DMS 273 (cell line): ENCODE measurements around the gene POLRMT.
"Not testable (repeated sequence)": the region's sequence is repeated elsewhere in the genome, so short reads cannot be mapped to it uniquely, and the experiment has no call there.

Experiments
- DNase-seq: peaks from one replicate; lab custom pipeline; 2025; ENCODE audit not compliant: unreplicated experiment; lab: John Stamatoyannopoulos, UW

POLRMT gene

GRCh38 chr19:595326-596262 is 37.7 kb downstream of the POLRMT start:
- DNase-seq = no peak

DNA sequence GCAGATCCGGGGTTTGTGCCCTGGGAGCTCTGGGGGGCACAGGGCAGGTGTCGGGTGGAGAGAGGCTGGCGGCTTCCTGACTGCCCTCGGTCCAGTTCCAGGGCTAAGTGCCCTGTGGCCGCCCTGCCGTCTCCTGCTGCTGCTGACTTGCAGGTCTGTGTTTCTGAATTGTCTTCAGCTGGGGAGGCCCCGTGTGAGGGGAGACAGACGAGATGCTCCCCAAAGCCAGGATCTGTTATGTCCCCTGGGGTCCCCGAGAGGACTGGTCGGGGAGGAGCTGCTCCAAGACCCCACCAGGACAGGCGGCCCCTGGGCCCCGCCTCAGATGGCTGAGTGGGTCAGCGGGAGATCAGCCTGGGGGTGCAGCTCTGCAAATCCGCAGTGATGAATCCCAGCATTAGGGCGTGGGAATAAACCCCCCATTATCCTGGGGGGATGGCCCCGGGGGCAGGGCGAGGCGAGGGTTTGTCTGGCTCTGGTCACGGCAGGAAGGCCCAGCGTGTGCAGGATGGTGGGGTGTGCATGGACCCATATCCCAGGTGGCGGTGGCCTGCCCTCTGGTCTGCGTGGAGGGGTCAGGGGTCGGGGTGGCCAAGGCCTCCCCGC is 39.0 kb downstream of the POLRMT start:
- DNase-seq = no peak

DNA sequence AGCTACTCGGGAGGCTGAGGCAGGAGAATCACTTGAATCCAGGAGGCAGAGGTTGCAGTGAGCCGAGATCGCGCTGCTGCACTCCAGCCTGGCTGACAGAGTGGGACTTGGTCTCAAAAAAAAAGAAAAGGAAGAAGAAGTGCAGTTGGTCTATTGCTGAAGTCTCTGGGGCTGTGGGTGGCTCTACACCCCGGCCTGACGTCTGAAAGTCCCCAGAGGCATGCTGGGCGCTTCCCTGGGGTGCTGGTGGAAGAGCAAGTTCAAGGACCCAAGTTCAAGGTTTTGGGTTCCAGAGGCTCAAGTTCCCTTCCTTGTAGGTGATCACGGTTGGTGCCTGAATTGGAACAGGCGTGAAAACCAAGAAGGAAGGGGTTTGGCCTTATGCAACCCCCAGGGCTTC is 39.8 kb downstream of the POLRMT start:
- DNase-seq = no peak

DNA sequence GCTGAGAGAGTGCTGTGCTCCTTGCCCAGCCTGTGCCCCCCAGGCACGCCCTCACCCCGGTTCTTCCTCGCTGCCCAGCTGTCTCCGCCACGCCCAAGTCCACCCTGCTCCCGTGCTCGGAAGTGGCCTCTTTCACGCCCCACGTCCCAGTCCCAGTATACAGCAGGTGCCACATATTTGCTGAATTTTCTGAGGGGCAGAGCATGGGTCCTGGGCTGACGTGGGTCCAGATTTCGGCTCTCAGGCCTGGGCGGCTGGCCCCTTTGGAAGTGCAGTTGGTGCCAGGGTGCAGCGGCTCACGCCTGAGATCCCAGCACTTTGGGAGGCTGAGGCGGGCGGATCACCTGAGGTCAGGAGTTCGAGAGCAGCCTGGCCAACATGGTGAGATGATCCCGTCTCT is 40.3 kb downstream of the POLRMT start:
- DNase-seq = no peak

GRCh38 chr19:592101-592500 is 41.2 kb downstream of the POLRMT start:
- DNase-seq = no peak

DNA sequence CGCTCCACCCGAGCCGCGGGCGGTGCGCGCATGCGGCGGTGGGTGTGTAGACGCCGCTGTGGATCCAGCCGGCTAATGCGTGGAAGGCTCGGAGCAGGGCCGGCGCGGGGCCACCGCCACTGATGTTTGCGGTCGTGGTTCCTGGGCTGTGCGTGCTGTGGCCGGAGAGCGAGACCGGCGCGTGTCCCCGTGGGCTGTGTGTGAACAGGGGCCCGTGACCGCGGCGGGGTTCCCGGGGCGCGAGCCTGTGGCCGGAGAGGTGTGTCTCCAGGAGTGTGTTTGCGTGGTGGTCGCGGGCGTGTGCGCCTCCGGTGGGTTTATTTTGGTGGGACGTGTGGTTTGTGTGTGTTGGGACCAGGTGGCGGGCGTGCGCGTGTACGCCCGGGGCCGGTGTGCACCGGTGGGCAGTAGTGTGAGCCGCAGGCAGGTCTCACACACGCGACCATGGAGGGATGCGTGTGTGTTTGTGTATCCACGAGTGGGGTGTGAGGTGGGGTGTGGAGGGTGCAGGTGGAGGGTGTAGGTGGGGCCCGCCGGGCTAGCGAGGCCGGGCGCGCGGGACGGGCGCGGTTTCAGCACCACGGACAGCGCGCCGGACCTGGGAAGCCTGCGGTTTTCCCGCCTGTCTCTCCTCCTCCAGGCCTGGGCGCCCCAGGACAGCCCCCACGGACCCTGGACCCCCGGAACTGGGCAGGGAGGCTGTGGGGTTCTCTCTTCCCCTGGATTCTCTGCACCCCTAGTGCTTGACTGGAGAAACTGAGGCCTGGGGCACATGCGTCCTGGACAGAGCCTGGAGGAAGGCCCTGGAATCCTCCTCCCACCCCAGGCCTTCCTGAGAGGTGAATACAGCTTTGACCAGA is 42.0 kb downstream of the POLRMT start:
- DNase-seq = no peak

GRCh38 chr19:590750-591098 is 42.6 kb downstream of the POLRMT start:
- DNase-seq = no peak

- peak; percentile 81 for DNase-seq
These were observed 43.0 kb downstream of the POLRMT start for GRCh38 chr19:590396-590745.

GRCh38 chr19:589693-590395 is 43.5 kb downstream of the POLRMT start, which contains the start of gene HCN2:
Gene HCN2 (plus strand): TSS chr19:589881. CDS start chr19:589946, 65 bp downstream.
- DNase-seq = peak; percentile 55

GRCh38 chr19:588741-589692 is 44.3 kb downstream of the POLRMT start:
- peak; percentile 77 for DNase-seq

DNA sequence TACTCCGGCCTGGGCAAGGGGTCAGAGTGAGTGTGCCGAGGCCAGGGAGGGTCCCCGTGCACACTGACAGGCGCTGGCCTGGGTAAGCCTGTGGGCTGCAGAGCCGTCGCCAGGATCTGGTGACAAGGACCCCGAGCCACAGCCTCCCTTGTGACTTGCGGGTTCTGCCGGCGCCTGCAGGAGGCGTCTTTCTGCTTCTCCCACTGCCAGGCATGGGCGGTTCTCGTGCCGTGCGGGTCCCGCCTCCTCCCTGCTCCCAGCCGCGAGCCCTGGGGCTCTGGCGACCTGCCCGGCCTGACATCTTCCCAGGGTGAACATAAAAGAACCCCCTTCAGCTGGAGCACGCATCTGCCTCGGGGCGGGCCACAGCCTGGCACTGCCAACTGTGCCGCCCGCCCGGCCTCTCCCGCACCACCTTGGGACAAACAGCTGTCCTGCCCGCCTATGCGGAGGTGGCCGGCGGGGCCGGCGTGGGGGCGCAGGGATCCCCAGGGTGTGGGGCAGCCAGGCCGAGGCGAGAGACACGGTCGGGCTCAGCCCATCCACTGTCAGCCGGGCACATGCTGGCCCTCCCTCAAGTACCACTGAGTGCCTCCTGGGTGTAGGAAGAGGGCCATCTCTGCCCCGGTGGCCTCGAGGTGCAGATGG is 45.1 kb downstream of the POLRMT start:
- DNase-seq = peak; percentile 99

DNA sequence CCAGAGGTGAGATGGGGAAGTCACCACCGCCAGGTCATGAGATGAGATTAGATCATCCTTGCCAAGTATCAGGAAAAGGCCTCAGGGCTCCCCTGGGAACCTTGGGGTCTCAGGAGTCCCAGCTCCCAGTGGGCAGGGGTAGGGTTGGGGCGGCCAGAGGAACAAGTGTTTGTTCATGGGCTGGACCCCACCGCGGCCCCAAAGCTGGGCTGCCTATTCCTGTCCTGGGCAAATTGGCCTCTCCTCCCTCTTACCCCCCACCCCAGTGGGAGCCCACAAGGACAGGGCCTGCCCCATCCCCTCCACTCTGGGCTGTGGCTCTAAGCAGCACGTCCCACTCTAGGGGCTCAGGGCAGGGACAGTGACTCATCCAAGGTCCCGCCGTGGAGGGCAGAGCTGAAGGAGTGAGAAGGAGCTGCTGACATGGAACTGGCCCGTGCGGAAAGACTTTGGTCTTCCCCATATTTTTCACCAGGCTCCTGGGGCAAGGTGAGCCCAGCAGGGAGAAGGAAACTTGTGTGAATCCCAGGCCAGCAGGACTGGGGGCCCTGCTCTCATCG is 47.7 kb downstream of the POLRMT start:
- DNase-seq = no peak

DNA sequence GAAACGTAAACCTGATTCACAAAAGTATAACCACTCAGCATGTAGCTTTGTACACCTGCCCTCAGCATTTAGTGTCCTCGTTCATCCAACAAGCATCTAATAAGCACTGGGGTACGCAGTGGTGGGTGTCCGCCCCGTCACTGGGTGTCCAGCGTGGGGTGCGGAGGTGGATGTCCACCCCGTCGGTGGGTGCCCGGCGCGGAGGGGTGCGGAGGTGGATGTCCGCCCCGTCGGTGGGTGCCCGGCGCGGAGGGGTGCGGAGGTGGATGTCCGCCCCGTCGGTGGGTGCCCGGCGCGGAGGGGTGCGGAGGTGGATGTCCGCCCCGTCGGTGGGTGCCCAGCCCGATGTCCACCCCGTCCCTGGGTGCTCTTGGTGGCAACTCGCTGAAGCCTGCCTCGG is 48.2 kb downstream of the POLRMT start:
- DNase-seq = not testable (repeated sequence)

DNA sequence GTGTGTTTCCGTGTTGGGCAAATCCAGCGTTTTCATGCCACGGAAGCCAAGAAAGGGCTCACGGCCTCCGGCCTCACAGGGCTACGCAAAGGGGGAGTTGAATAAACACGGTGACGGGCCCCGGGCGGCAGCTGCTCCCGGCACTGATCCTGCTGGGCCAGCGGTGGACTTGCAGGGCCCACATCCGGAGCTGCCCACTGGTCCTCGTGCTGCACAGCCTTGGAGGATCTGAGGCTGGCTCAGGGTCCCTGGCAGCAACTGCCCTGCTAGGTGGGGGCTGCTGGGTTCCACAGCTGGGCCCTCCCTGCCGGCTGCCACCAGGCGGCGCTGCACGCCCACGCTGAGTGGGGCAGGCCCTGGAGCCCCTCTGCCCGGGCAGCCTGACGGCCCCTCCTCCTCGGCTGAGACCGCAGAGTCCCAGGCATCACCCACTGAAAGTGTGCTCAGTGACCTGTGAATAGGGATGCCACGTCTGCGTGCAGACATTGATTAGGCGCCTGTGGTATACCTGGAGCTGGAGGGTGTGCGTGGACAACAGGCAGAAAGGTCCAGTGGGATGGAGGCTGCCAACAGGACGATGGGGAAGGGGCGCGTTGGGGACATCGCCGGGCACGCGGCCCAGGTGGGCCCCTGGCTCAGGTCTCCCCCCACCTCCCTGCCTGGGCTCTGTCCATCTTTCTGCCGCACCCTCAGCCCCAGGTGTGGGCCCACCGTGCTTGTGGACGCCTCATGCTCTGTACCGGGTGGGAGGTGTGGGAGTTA is 48.9 kb downstream of the POLRMT start:
- DNase-seq = peak; percentile 87

DNA sequence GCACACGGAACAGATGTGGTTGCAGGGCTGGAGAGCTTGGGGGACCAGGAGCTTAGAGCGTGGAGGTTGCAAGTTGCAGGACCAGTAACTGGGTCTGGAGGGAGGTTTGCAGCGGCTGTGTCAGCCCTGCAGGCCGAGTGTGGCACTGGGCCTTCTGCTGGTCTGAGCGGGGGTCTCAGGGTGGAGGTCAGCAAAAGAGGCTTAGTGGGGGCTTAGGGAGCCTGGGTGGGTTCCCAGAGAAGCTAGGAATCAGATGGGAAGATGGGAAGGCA is 49.4 kb downstream of the POLRMT start:
- peak; percentile 62 for DNase-seq

DNA sequence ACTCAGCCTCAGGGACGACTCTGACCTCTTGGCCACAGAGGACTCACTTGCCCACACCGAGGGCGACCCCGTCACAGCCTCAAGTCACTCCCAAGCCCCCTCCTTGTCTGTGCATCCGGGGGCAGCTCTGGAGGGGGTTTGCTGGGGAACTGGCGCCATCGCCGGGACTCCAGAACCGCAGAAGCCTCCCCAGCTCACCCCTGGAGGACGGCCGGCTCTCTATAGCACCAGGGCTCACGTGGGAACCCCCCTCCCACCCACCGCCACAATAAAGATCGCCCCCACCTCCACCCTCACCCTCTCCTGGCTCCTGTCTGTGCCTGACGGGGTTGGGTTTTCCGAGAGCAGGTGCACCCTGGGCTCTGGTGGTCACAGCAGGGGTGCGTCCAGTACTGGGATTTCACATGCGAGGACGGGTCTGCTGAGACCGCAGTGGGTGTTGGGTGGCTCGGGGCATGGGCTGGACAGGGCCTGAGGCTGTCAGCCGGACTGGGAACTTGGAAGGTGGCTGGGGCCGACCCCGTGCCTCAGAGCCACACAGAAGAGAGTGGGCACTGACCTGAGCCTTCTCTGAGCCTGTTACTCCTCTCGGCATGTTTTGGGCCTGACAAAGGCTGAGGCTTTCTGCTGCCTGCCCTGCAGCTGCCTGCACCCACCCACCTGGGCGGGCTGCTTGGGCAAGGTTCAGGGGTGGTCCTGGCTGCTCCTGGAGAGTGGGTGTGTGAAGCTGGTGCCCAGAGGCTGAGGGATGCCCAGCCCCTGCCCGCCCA is 50.0 kb downstream of the POLRMT start:
- DNase-seq = no peak

DNA sequence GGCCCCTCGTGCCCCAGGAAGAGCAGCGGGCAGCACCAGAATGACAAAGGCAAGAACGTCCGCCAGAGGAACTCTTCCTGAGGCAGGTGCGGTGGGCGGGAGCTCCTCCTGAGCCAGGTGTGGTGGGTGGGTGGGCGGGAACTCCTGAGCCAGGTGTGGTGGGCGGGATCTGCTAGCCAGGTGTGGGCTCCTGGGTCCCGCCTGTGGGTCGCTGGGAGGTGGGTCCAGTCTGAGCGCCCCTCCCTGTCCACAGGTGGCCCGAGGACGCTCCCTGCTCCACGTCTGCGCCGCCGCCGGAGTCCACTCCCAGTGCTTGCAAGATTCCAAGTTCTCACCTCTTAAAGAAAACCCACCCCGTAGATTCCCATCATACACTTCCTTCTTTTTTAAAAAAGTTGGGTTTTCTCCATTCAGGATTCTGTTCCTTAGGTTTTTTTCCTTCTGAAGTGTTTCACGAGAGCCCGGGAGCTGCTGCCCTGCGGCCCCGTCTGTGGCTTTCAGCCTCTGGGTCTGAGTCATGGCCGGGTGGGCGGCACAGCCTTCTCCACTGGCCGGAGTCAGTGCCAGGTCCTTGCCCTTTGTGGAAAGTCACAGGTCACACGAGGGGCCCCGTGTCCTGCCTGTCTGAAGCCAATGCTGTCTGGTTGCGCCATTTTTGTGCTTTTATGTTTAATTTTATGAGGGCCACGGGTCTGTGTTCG is 50.7 kb downstream of the POLRMT start:
- no peak for DNase-seq
